ENCODE data around the gene ASIC1. TPM values are rescaled to one million over a fixed set of nuclear protein-coding genes. Genes with fewer than 3 reads are reported as not detected.

Gene ASIC1
- total RNA-seq, 6 experiments from 2014 or later = 0.07 to 0.19 (median 0.15) TPM; not detected in 2

GRCh38 chr12:50074936-50075807 is 17.8 kb downstream of the ASIC1 start:
- Histone ChIP-seq H3K27me3 (no peaks in the 10 kb centered on the region), H3K27ac (no peak overlapping the region), H3K36me3 (no peaks in the 10 kb centered on the region), H3K4me1 (peaks cover 0 to 7% (median 0%) of the 10 kb centered on the region in 4 donors), H3K9me3 (no peaks in the 10 kb centered on the region), H3K4me3 (peak overlapping the region in 1 of 3 donors; percentile 14)
- ATAC-seq (peak; percentile 94 to 96 (median 94)), DNase-seq (peak; percentile 88 to 90 (median 88))
- WGBS (ENCODE audit: insufficient coverage, low coverage, low lambda C conversion rate, missing lambda C conversion rate) = 9% methylated on average over 4 of the region's 9 CpGs
- intact Hi-C loops (cut with DNase I) = loop anchor here (5.0 to 10.0 kb wide), 4 partner anchors 97 to 108 kb away; partner anchors contain the start of gene AQP6 (in 1 of the 2)
- TF ChIP-seq POLR2A (IDR thresholded peaks at IDR 0.05) = no peak
- peak; percentile 94 to 98 (median 96) for TF ChIP-seq CTCF (IDR thresholded peaks at IDR 0.05)

GRCh38 chr12:50075808-50076170 is 18.4 kb downstream of the ASIC1 start:
- DNase-seq = no peak
- no peak for TF ChIP-seq CTCF (IDR thresholded peaks at IDR 0.05)
- no peak for TF ChIP-seq POLR2A (IDR thresholded peaks at IDR 0.05)
- ATAC-seq = no peak
- intact Hi-C loops (cut with DNase I) = loop anchor here (5.0 to 10.0 kb wide), 2 partner anchors 97 to 99 kb away; no protein-coding TSS in a partner anchor
- WGBS (ENCODE audit: insufficient coverage, low coverage, low lambda C conversion rate, missing lambda C conversion rate) = 100% methylated on average over 1 of the region's 1 CpG
- Histone ChIP-seq H3K27ac (no peak overlapping the region), H3K9me3 (no peaks in the 10 kb centered on the region), H3K4me1 (peaks cover 0 to 7% (median 0%) of the 10 kb centered on the region in 4 donors), H3K27me3 (no peaks in the 10 kb centered on the region), H3K4me3 (no peak overlapping the region), H3K36me3 (no peaks in the 10 kb centered on the region)

GRCh38 chr12:50077099-50077498 is 19.7 kb downstream of the ASIC1 start:
- H3K9me3 ChIP-seq = no peaks in the 10 kb centered on the region
- no peak overlapping the region for H3K4me3 ChIP-seq
- WGBS (ENCODE audit: insufficient coverage, low coverage, low lambda C conversion rate, missing lambda C conversion rate) = no CpG with 5 or more reads among the region's 12 CpGs
- DNase-seq (peak in 1 of 3 donors; percentile 53), ATAC-seq (no peak)
- no peaks in the 10 kb centered on the region for H3K27me3 ChIP-seq
- H3K27ac ChIP-seq = no peak overlapping the region
- no peaks in the 10 kb centered on the region for H3K36me3 ChIP-seq
- no peak for TF ChIP-seq POLR2A (IDR thresholded peaks at IDR 0.05)
- no peak for TF ChIP-seq CTCF (IDR thresholded peaks at IDR 0.05)
- intact Hi-C loops (cut with DNase I) = loop anchor here (5.0 to 10.0 kb wide), 2 partner anchors 95 to 98 kb away; no protein-coding TSS in a partner anchor
- peaks cover 0 to 7% (median 0%) of the 10 kb centered on the region in 4 donors for H3K4me1 ChIP-seq

- DNase-seq = peak in 1 of 3 donors; percentile 46
- ATAC-seq = no peak
- WGBS (ENCODE audit: insufficient coverage, low coverage, low lambda C conversion rate, missing lambda C conversion rate) = 91% methylated on average over 5 of the region's 10 CpGs
- H3K4me3 ChIP-seq = no peak overlapping the region
- H3K36me3 ChIP-seq = no peaks in the 10 kb centered on the region
- intact Hi-C loops (cut with DNase I) = loop anchor here (5.0 to 10.0 kb wide), 2 partner anchors 94 to 97 kb away; no protein-coding TSS in a partner anchor
- TF ChIP-seq CTCF (IDR thresholded peaks at IDR 0.05) = no peak
- no peak for TF ChIP-seq POLR2A (IDR thresholded peaks at IDR 0.05)
- H3K27me3 ChIP-seq = no peaks in the 10 kb centered on the region
- peaks cover 0 to 7% (median 0%) of the 10 kb centered on the region in 4 donors for H3K4me1 ChIP-seq
- H3K27ac ChIP-seq = no peak overlapping the region
- H3K9me3 ChIP-seq = no peaks in the 10 kb centered on the region
Measured at GRCh38 chr12:50078281-50078680, 20.9 kb downstream of the ASIC1 start.
